ENCODE results near the gene KRTAP10-7.
"Not testable (repeated sequence)": the region's sequence is repeated elsewhere in the genome, so short reads cannot be mapped to it uniquely, and the experiment has no call there.

The KRTAP10-7 gene

GRCh38 chr21:44636209-44637017, 36.0 kb downstream of the KRTAP10-7 start:
- no peak for DNase-seq
- Histone ChIP-seq H3K4me3 (ENCODE audit: low read depth, low read length) (no peak overlapping the region), H3K27ac (no peak overlapping the region), H3K27me3 (ENCODE audit: insufficient read depth, low read depth, severe bottlenecking) (no peaks in the 10 kb centered on the region), H3K36me3 (no peaks in the 10 kb centered on the region), H3K9me3 (ENCODE audit: severe bottlenecking) (peaks cover 29% of the 10 kb centered on the region)
- TF ChIP-seq CTCF (IDR thresholded peaks at IDR 0.05; ENCODE audit: low read depth, low read length): no peak

- peak; percentile 45 for DNase-seq
- no peak within 1 kb of the TSS for H3K27ac ChIP-seq
- no peak within 1 kb of the TSS for H3K4me3 ChIP-seq (ENCODE audit: low read depth, low read length)
- H3K27me3 ChIP-seq (ENCODE audit: insufficient read depth, low read depth, severe bottlenecking): no peaks in the 10 kb centered on the region
- TF ChIP-seq CTCF (IDR thresholded peaks at IDR 0.05; ENCODE audit: low read depth, low read length): no peak
- H3K9me3 ChIP-seq (ENCODE audit: severe bottlenecking): peaks cover 21% of the 10 kb centered on the region
- no peaks in the 10 kb centered on the region for H3K36me3 ChIP-seq
Measured at GRCh38 chr21:44637018-44637850, 36.8 kb downstream of the KRTAP10-7 start, which contains the start of gene KRTAP10-10. TSS of gene KRTAP10-10 (plus strand) at chr21:44637356. CDS start at chr21:44637418, 62 bp downstream.

GRCh38 chr21:44637851-44638348, 37.5 kb downstream of the KRTAP10-7 start:
- DNase-seq; H3K27ac ChIP-seq; H3K36me3 ChIP-seq; H3K27me3 ChIP-seq (ENCODE audit: insufficient read depth, low read depth, severe bottlenecking); H3K4me3 ChIP-seq (ENCODE audit: low read depth, low read length): not testable (repeated sequence)
- peaks cover 16% of the 10 kb centered on the region for H3K9me3 ChIP-seq (ENCODE audit: severe bottlenecking)

- not testable (repeated sequence) for H3K36me3 ChIP-seq; H3K27ac ChIP-seq; DNase-seq; H3K4me3 ChIP-seq (ENCODE audit: low read depth, low read length); H3K27me3 ChIP-seq (ENCODE audit: insufficient read depth, low read depth, severe bottlenecking)
- H3K9me3 ChIP-seq (ENCODE audit: severe bottlenecking): peaks cover 16% of the 10 kb centered on the region
Measured at GRCh38 chr21:44638506-44639330, 38.3 kb downstream of the KRTAP10-7 start.

GRCh38 chr21:44639331-44639655, 38.9 kb downstream of the KRTAP10-7 start:
- H3K27me3 ChIP-seq (ENCODE audit: insufficient read depth, low read depth, severe bottlenecking): no peaks in the 10 kb centered on the region
- TF ChIP-seq CTCF (IDR thresholded peaks at IDR 0.05; ENCODE audit: low read depth, low read length): no peak

GRCh38 chr21:44640761-44641160, 40.4 kb downstream of the KRTAP10-7 start:
- H3K36me3 ChIP-seq: no peaks in the 10 kb centered on the region
- H3K27ac ChIP-seq: no peak overlapping the region
- TF ChIP-seq CTCF (IDR thresholded peaks at IDR 0.05; ENCODE audit: low read depth, low read length): no peak
- H3K4me3 ChIP-seq (ENCODE audit: low read depth, low read length): no peak overlapping the region
- H3K27me3 ChIP-seq (ENCODE audit: insufficient read depth, low read depth, severe bottlenecking): no peaks in the 10 kb centered on the region
- peaks cover 30% of the 10 kb centered on the region for H3K9me3 ChIP-seq (ENCODE audit: severe bottlenecking)
- DNase-seq: no peak

More at GRCh38 chr21:44639331-44639655, 38.9 kb downstream of the KRTAP10-7 start:
- peaks cover 18% of the 10 kb centered on the region for H3K9me3 ChIP-seq (ENCODE audit: severe bottlenecking)
- DNase-seq: no peak
- H3K4me3 ChIP-seq (ENCODE audit: low read depth, low read length): no peak overlapping the region
- no peaks in the 10 kb centered on the region for H3K36me3 ChIP-seq
- no peak overlapping the region for H3K27ac ChIP-seq
